Measurements from ENCODE around the gene ZNF133. TPM values are rescaled to one million over a fixed set of nuclear protein-coding genes. Genes with fewer than 3 reads are reported as not detected.
"Not testable (repeated sequence)": the region's sequence is repeated elsewhere in the genome, so short reads cannot be mapped to it uniquely, and the experiment has no call there.

ZNF133 gene
- total RNA-seq, 4 donors from 2014 or later, result 10.9 to 18.9 (median 14.6) TPM

- H3K4me1 ChIP-seq, result no peaks in the 10 kb centered on the region
- no peak overlapping the region for H3K4me3 ChIP-seq
- DNase-seq (ENCODE audit: extremely low spot score), result no peak
- intact Hi-C loops (cut with DNase I), result no loop called here
- H3K27me3 ChIP-seq, result no peaks in the 10 kb centered on the region
- TF ChIP-seq EP300 (IDR thresholded peaks at IDR 0.05) (no peak), POLR2A (IDR thresholded peaks at IDR 0.05; ENCODE audit: low read depth) (no peak), POLR2AphosphoS5 (IDR thresholded peaks at IDR 0.05) (no peak), CTCF (IDR thresholded peaks at IDR 0.05) (no peak)
- no peaks in the 10 kb centered on the region for H3K36me3 ChIP-seq
- peaks cover 0 to 6% (median 2%) of the 10 kb centered on the region in 4 donors for H3K9me3 ChIP-seq
- no peak overlapping the region for H3K27ac ChIP-seq (replicated peaks in 1 of 4)
- 46% methylated on average over 3 of the region's 3 CpGs for WGBS
Observed at GRCh38 chr20:18324596-18325089, 36.3 kb downstream of the ZNF133 start.

- no peak overlapping the region for H3K4me3 ChIP-seq
- H3K4me1 ChIP-seq, result no peaks in the 10 kb centered on the region
- WGBS, result 96% methylated on average over 2 of the region's 2 CpGs
- H3K27ac ChIP-seq (replicated peaks in 1 of 4), result no peak overlapping the region
- peaks cover 0 to 28% (median 22%) of the 10 kb centered on the region in 4 donors for H3K9me3 ChIP-seq
- H3K36me3 ChIP-seq, result no peaks in the 10 kb centered on the region
- H3K27me3 ChIP-seq, result no peaks in the 10 kb centered on the region
- DNase-seq (ENCODE audit: extremely low spot score), result no peak
- intact Hi-C loops (cut with DNase I), result no loop called here
- TF ChIP-seq CTCF (IDR thresholded peaks at IDR 0.05) (no peak), EP300 (IDR thresholded peaks at IDR 0.05) (no peak), POLR2A (IDR thresholded peaks at IDR 0.05; ENCODE audit: low read depth) (no peak), POLR2AphosphoS5 (IDR thresholded peaks at IDR 0.05) (no peak)
Observed at GRCh38 chr20:18326990-18327389, 38.7 kb downstream of the ZNF133 start.

- no peak for DNase-seq (ENCODE audit: extremely low spot score)
- H3K4me3 ChIP-seq, result no peak overlapping the region
- intact Hi-C loops (cut with DNase I), result no loop called here
- H3K27ac ChIP-seq (replicated peaks in 1 of 4), result no peak overlapping the region
- WGBS, result 79% methylated on average over 2 of the region's 2 CpGs
- no peaks in the 10 kb centered on the region for H3K27me3 ChIP-seq
- peaks cover 0 to 42% (median 35%) of the 10 kb centered on the region in 4 donors for H3K9me3 ChIP-seq
- H3K36me3 ChIP-seq, result no peaks in the 10 kb centered on the region
- H3K4me1 ChIP-seq, result no peaks in the 10 kb centered on the region
- TF ChIP-seq CTCF (IDR thresholded peaks at IDR 0.05), result no peak
- TF ChIP-seq POLR2AphosphoS5 (IDR thresholded peaks at IDR 0.05), result no peak
- no peak for TF ChIP-seq EP300 (IDR thresholded peaks at IDR 0.05)
- no peak for TF ChIP-seq POLR2A (IDR thresholded peaks at IDR 0.05; ENCODE audit: low read depth)
Observed at GRCh38 chr20:18331694-18332093, 43.4 kb downstream of the ZNF133 start.

GRCh38 chr20:18349749-18350148, 61.4 kb downstream of the ZNF133 start:
- H3K9me3 ChIP-seq; intact Hi-C loops (cut with DNase I); H3K36me3 ChIP-seq; H3K4me3 ChIP-seq; H3K27me3 ChIP-seq; H3K4me1 ChIP-seq; H3K27ac ChIP-seq (replicated peaks in 1 of 4); DNase-seq (ENCODE audit: extremely low spot score): not testable (repeated sequence)
- 63% methylated on average over 3 of the region's 3 CpGs for WGBS

- Histone ChIP-seq H3K4me1 (no peaks in the 10 kb centered on the region), H3K9me3 (no peaks in the 10 kb centered on the region), H3K36me3 (no peaks in the 10 kb centered on the region), H3K27ac (replicated peaks in 1 of 4) (no peak overlapping the region), H3K27me3 (no peaks in the 10 kb centered on the region), H3K4me3 (no peak overlapping the region)
- DNase-seq (ENCODE audit: extremely low spot score), result no peak
- TF ChIP-seq EP300 (IDR thresholded peaks at IDR 0.05) (no peak), POLR2AphosphoS5 (IDR thresholded peaks at IDR 0.05) (no peak), POLR2A (IDR thresholded peaks at IDR 0.05; ENCODE audit: low read depth) (no peak), CTCF (IDR thresholded peaks at IDR 0.05) (no peak)
- WGBS, result 96% methylated on average over 1 of the region's 1 CpG
- intact Hi-C loops (cut with DNase I), result no loop called here
Observed at GRCh38 chr20:18359854-18360253, 71.5 kb downstream of the ZNF133 start.
